SK-N-SH (cell line): ENCODE measurements around the gene MCM3AP.

Experiments
- CTCF ChIP-seq: fragments of 200-600 bp; sonication (generic); IDR thresholded peaks from 2 replicates; pipeline ENCODE4 v1.6.1; 2017; ENCODE audit warnings: antibody characterized with exemption, mild to moderate bottlenecking, moderate library complexity
- ELF1 ChIP-seq: IDR thresholded peaks from 2 replicates; pipeline ENCODE4 v1.4.0; 2012
- EP300 ChIP-seq, 2 experiments: IDR thresholded peaks; 2 replicates each; pipeline versions ENCODE4 v1.4.0 to v1.6.1; 2012; ENCODE audit warnings: borderline replicate concordance in 1 of 2, low read depth in 1 of 2, low read length in 1 of 2
- GABPA ChIP-seq: IDR thresholded peaks from 2 replicates; pipeline ENCODE4 v1.4.0; 2012; ENCODE audit warnings: low read depth, mild to moderate bottlenecking
- JUND ChIP-seq: IDR thresholded peaks from 2 replicates; pipeline ENCODE4 v1.4.0; 2012
- MAX ChIP-seq: IDR thresholded peaks from 2 replicates; pipeline ENCODE4 v1.4.0; 2012; ENCODE audit warnings: low read depth
- POLR2AphosphoS5 ChIP-seq: IDR thresholded peaks from 2 replicates; pipeline ENCODE4 v1.6.1; 2012; ENCODE audit warnings: low read depth, low read length
- RAD21 ChIP-seq: IDR thresholded peaks from 2 replicates; pipeline ENCODE4 v1.6.1; 2012; ENCODE audit warnings: mild to moderate bottlenecking, low read length
- REST ChIP-seq: IDR thresholded peaks from 2 replicates; pipeline ENCODE4 v1.6.1; 2012; ENCODE audit warnings: mild to moderate bottlenecking, low read depth, low read length, moderate library complexity
- SIN3A ChIP-seq: IDR thresholded peaks from 2 replicates; pipeline ENCODE4 v1.6.1; 2012; ENCODE audit warnings: low read depth, mild to moderate bottlenecking, low read length, moderate library complexity, borderline replicate concordance
- TCF12 ChIP-seq: IDR thresholded peaks from 2 replicates; pipeline ENCODE4 v1.4.0; 2012
- YY1 ChIP-seq: IDR thresholded peaks from 2 replicates; pipeline ENCODE4 v1.4.0; 2012; ENCODE audit warnings: low read depth, mild to moderate bottlenecking

GRCh38 chr21:46322351-46323226 is 37.2 kb upstream of the MCM3AP start:
- TF ChIP-seq CTCF (no peak), RAD21 (no peak), TCF12 (no peak), YY1 (no peak), SIN3A (peak; percentile 38; the same call in 1 of the 2 replicates), GABPA (no peak), REST (no peak), JUND (no peak), MAX (no peak), EP300 (IDR thresholded peaks at IDR 0.05; ENCODE audit: borderline replicate concordance in 1 of 2, low read depth in 1 of 2, low read length in 1 of 2) (no peak), POLR2AphosphoS5 (no peak), ELF1 (no peak)
